Nephron (organoid): Measurements from ENCODE around the gene GARNL3.

Source experiments
- H3K27ac Mint-ChIP-seq, 3 experiments: 2 replicates each; pipeline ENCODE4 v1.8.0; 2020; ENCODE audit warnings: mixed read lengths in 3 of 3, mild to moderate bottlenecking in 2 of 3, moderate library complexity in 1 of 3
- H3K27me3 Mint-ChIP-seq: 2 replicates; pipeline ENCODE4 v1.8.0; 2021; ENCODE audit warnings: low read depth, mild to moderate bottlenecking, moderate library complexity, mixed read lengths
- H3K36me3 Mint-ChIP-seq: 2 replicates; pipeline ENCODE4 v1.8.0; 2020; ENCODE audit warnings: low read depth, mixed read lengths
- H3K4me1 Mint-ChIP-seq: 2 replicates; pipeline ENCODE4 v1.8.0; 2020; ENCODE audit warnings: mixed read lengths
- H3K4me3 Mint-ChIP-seq, 3 experiments: 2 replicates each; pipeline ENCODE4 v1.8.0; 2020; ENCODE audit warnings: mild to moderate bottlenecking in 3 of 3, mixed read lengths in 3 of 3, moderate library complexity in 2 of 3
- H3K9me3 Mint-ChIP-seq: 2 replicates; pipeline ENCODE4 v1.8.0; 2020; ENCODE audit warnings: mixed read lengths
- CTCF ChIP-seq, 3 experiments: fragments of 200-600 bp; sonication (generic); IDR thresholded peaks; one replicate each; pipeline ENCODE4 v1.5.0; 2021; ENCODE audit warnings: antibody characterized with exemption in 3 of 3; ENCODE audit not compliant: unreplicated experiment in 3 of 3

GARNL3 gene

GRCh38 chr9:127218818-127219217 lies 45.8 kb upstream of the GARNL3 start:
- no peak for TF ChIP-seq CTCF (IDR thresholded peaks at IDR 0.05; ENCODE audit: unreplicated experiment in 3 of 3)
- no peaks in the 10 kb centered on the region for H3K9me3 Mint-ChIP-seq

GRCh38 chr9:127219520-127219919 lies 45.1 kb upstream of the GARNL3 start:
- Mint-ChIP-seq H3K36me3 (no peaks in the 10 kb centered on the region), H3K27ac (peak overlapping the region in 1 of 3 experiments; percentile 40), H3K4me3 (no peak overlapping the region), H3K4me1 (peaks cover 27% of the 10 kb centered on the region), H3K9me3 (no peaks in the 10 kb centered on the region), H3K27me3 (peaks cover 30% of the 10 kb centered on the region)
- no peak for TF ChIP-seq CTCF (IDR thresholded peaks at IDR 0.05; ENCODE audit: unreplicated experiment in 3 of 3)

More at GRCh38 chr9:127218818-127219217, 45.8 kb upstream of the GARNL3 start:
- no peak overlapping the region for H3K4me3 Mint-ChIP-seq
- no peak overlapping the region for H3K27ac Mint-ChIP-seq
- peaks cover 31% of the 10 kb centered on the region for H3K4me1 Mint-ChIP-seq
- no peaks in the 10 kb centered on the region for H3K36me3 Mint-ChIP-seq
- peaks cover 26% of the 10 kb centered on the region for H3K27me3 Mint-ChIP-seq

GRCh38 chr9:127221695-127222094 lies 42.9 kb upstream of the GARNL3 start:
- Mint-ChIP-seq H3K27me3 (peaks cover 38% of the 10 kb centered on the region), H3K36me3 (peaks cover 3% of the 10 kb centered on the region), H3K27ac (no peak overlapping the region), H3K4me3 (peak overlapping the region in 1 of 3 experiments; percentile 61), H3K9me3 (no peaks in the 10 kb centered on the region), H3K4me1 (peaks cover 20% of the 10 kb centered on the region)
- TF ChIP-seq CTCF (IDR thresholded peaks at IDR 0.05; ENCODE audit: unreplicated experiment in 3 of 3): no peak

GRCh38 chr9:127222388-127223095 lies 42.0 kb upstream of the GARNL3 start:
- Mint-ChIP-seq H3K4me1 (peaks cover 21% of the 10 kb centered on the region), H3K9me3 (no peaks in the 10 kb centered on the region), H3K27me3 (peaks cover 38% of the 10 kb centered on the region), H3K4me3 (peak overlapping the region in 2 of 3 experiments; percentile 27 to 61), H3K36me3 (peaks cover 3% of the 10 kb centered on the region), H3K27ac (no peak overlapping the region)
- no peak for TF ChIP-seq CTCF (IDR thresholded peaks at IDR 0.05; ENCODE audit: unreplicated experiment in 3 of 3)

- peak overlapping the region in 1 of 3 experiments; percentile 28 for H3K27ac Mint-ChIP-seq
- peaks cover 3% of the 10 kb centered on the region for H3K36me3 Mint-ChIP-seq
- peaks cover 37% of the 10 kb centered on the region for H3K27me3 Mint-ChIP-seq
- peak overlapping the region; percentile 90 to 92 (median 91) for H3K4me3 Mint-ChIP-seq
- no peaks in the 10 kb centered on the region for H3K9me3 Mint-ChIP-seq
- peaks cover 21% of the 10 kb centered on the region for H3K4me1 Mint-ChIP-seq
- TF ChIP-seq CTCF (IDR thresholded peaks at IDR 0.05; ENCODE audit: unreplicated experiment in 3 of 3): no peak
Measured at GRCh38 chr9:127223266-127223665, 41.3 kb upstream of the GARNL3 start.

GRCh38 chr9:127223810-127224177 lies 40.8 kb upstream of the GARNL3 start:
- Mint-ChIP-seq H3K9me3 (no peaks in the 10 kb centered on the region), H3K27me3 (peaks cover 35% of the 10 kb centered on the region), H3K36me3 (peaks cover 3% of the 10 kb centered on the region), H3K27ac (peak overlapping the region in 1 of 3 experiments; percentile 47), H3K4me3 (peak overlapping the region; percentile 90 to 92 (median 91)), H3K4me1 (peaks cover 21% of the 10 kb centered on the region)
- peak in 1 of 3 experiments; percentile 16 for TF ChIP-seq CTCF (IDR thresholded peaks at IDR 0.05; ENCODE audit: unreplicated experiment in 3 of 3)
